ENCODE results near the gene DST.
"Not testable (repeated sequence)": the region's sequence is repeated elsewhere in the genome, so short reads cannot be mapped to it uniquely, and the experiment has no call there.

Gene DST

GRCh38 chr6:56517155-56517745, 125.4 kb downstream of the DST start:
- no peak for DNase-seq (ENCODE audit: low read depth in 3 of 3)

- no peak for DNase-seq (ENCODE audit: low read depth in 3 of 3)
Measured at GRCh38 chr6:56516003-56516402, 126.7 kb downstream of the DST start.

DNA sequence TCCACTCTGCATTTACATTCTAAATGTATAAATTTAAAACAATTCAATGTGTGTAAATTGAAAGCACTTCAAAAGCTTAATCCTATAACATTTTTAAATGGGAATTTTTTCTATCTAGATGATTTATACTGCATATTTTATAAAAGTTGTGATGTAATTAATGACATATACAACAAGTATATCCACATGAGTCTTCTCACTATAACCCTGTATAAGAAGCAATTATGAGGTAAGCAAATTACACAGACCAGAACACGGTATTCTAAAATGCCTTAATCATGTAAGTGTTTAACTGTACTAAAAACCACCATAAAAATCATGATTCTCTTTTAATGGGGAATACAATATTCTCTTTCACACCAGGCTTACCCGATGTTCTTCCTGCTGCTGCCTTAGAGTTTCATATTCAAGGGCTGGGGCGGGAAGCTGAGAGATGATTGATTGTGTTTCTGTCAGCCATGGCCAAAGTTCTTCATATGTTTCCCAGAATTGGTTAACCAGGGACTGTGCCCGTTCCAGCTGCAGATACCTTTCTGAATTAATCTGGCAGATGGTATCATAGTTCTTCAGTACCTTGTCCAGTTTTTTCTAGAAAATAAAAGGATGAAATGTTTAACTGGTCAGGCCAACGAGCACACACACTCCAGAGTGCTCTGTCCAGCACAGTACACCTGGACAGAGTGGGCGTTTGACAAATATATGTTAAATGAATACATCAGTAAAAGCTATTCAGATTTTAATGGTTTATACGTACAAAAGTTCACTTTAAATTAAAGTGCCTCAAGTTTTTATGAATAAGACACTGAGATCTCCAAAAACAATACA, 127.4 kb downstream of the DST start:
- DNase-seq (ENCODE audit: low read depth in 3 of 3), result no peak

DNA sequence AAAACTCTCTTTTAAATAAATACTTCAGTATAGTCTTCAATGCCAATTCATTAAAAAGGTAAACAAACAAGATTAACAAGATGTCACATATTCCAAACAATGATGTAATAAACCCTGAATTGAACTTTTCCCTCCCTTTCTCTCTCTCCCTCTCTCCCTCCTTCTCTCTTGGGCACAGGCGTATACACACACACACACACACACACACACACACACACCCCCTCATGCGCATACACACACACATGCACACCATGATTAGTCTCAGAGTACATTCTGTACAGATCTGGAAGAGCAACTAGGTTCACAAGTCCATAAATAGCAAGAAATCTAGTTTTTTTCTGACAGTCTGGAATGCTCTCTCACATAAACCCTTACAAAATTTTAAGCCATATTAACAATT, 128.3 kb downstream of the DST start:
- DNase-seq (ENCODE audit: low read depth in 3 of 3), result no peak

DNA sequence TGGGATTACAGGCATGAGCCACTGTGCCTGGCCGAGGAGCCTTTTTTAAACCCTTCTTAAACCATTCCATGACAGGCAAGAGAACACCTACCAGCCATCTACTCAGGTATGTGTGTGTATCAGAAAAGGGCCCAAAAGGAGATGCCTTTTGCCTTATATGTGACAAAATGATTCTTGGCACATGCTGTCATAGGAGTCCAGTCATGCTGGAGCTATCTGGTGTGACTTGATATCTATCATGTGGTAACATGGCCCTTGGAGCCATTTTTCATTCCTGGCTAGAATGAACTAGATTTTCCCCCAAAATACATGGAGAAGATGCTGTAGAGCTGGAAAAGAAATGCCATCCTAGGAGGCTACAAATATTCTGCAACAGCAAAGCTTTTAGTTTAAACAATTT, 129.1 kb downstream of the DST start:
- DNase-seq (ENCODE audit: low read depth in 3 of 3), result no peak

DNA sequence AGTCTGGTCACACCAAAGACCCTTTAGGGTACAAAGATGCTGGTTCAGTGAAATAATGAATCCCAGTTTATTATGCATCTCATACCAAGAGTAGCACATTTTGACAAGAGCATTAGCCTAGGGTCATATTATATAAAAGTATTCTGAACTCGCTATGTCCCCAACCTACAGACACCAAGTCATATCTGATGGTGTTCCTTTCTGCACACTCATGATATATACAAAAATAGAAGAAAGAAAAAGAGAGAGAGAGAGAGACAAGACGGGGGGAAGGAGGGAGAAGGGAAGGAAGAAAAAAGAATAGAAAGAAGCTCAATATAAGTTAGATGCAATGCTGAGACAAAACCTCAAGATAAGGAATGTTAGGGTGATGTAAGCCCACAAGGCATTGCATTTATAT, 131.1 kb downstream of the DST start:
- DNase-seq (ENCODE audit: low read depth in 3 of 3), result no peak

DNA sequence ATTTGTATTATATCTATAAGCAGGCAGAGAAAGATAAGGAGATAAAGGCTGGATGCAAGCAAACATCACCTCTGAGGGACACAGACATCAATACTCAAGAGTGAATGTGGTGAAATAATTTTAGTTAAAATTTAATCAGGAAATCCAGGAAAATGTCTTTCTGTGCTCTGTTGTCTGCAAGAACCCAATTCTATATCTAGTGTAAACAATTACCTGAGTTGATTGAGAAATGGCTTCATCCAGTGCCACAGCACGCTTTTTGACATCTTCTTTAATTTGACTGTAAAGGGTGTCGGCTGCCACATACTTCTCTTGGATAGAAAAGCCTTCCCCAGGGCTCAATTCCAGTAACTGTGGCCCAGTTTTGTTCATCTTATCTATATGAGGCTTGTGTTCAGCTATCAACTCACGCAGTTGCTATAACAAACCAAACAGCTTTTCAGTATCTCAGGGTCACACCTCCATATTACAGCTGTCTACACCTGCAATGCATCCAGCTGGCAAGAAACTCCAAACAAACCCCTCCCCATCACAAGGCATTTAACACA, 131.6 kb downstream of the DST start:
- no peak for DNase-seq (ENCODE audit: low read depth in 3 of 3)

- DNase-seq (ENCODE audit: low read depth in 3 of 3), result no peak
Measured at GRCh38 chr6:56509031-56509430, 133.7 kb downstream of the DST start.

DNA sequence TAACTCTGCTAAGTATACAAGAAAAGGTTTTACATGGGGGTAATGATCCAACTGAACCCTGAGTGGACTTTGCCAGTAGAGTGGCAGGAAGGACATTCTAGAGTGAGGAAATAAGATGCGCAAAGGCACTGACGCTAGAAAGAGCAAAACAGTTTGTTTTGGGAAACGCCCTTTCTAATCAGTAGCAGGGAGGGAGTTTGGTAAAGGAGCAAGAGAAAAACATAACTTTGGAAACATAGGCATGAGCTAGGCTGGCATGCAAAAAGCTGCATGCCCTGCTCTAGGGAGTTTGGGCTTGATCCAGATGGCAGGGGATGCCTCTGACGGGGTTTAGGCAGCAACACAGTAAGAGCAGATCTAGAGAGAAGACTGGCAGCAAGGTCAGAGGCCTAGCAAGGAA, 135.2 kb downstream of the DST start:
- no peak for DNase-seq (ENCODE audit: low read depth in 3 of 3)

DNA sequence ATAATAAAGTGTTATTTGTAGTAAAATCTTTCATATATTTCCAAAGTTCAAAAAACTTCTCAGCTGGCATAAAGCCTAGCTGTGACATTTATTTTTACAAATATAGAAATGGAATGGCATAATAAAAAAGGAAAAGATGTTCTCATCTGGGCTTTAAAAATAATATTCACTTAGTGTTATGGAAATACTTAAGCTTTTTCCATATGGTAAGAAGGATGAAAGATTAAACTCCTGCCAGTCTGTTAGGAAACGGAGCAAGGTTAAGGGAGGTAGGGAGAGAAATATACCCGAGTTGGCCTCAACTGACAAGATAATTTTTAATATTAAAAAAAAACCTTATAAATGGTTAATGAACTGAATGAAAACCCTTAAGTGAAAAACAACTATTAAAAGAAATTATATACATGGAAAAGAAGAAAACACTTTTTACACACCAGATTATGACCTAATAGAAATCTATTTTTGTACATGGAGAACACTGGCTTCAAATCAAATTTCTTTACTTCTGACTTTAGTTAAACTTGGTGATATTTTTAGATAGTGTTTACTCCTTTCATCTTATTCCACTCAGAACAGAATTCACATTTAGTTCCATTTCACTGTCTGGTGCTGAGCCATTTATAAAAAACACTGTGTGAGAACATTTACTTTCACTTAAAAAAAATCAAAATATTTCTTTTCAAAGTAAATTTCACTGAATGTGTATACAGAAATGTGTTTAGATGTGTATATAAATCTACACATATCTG, 137.0 kb downstream of the DST start:
- DNase-seq (ENCODE audit: low read depth in 3 of 3), result no peak

DNA sequence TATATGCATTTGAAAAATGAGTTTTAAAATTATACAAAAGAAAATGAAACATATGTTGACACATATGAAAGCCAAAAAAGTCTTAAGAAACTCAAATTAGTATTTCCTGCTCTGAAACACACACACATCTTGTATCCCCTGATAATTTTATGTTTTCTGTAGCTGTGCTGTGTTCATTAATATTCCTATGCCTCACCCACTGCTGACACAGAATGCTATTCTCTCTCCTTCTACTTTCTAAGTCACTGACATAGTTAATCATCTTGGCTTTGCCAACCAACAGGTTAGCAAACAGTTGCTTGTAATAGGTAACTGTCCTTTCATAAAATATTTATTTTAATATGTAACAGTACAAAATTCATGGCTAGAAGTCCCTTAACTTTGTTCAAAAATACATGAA, 140.7 kb downstream of the DST start:
- DNase-seq (ENCODE audit: low read depth in 3 of 3), result no peak

DNA sequence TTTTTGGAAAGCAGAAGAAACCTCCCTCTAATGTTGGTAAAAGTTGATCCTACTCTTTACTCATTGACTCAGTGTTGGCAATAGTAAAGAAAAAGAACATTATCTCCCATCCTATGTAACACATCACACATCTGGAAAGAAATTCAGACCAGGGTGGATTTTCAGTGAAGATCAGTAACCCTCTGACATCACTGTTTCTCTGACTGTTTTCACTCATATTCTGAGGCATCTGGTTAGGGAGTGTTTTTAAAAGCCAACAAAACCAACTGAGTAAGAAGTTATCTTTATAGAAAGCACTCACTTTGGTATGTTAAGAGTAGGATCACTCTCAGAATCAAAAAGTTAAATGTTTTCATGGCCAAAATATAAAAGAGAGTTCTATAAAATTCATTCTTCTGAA, 143.6 kb downstream of the DST start:
- DNase-seq (ENCODE audit: low read depth in 3 of 3), result no peak

- DNase-seq (ENCODE audit: low read depth in 3 of 3), result no peak
Measured at GRCh38 chr6:56497691-56498090, 145.0 kb downstream of the DST start.

DNA sequence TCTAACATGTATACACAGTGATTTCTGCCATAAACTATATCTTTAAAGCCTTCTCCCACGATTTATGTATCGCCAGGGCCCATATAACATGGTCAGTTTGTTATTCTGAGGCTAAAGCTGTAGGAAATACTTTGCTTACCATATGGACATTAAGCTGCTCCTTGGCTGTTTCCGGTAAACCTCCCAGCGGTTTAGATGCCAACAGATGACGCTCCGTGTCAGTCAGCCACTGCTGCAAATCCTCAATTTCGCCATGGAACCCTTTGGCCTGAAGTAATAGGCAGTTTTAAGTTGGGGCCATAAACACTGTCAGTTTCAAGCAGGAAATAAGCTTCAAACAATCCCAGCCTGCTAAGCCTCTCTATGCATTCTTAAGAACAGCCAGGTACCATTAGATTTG, 145.4 kb downstream of the DST start:
- no peak for DNase-seq (ENCODE audit: low read depth in 3 of 3)

DNA sequence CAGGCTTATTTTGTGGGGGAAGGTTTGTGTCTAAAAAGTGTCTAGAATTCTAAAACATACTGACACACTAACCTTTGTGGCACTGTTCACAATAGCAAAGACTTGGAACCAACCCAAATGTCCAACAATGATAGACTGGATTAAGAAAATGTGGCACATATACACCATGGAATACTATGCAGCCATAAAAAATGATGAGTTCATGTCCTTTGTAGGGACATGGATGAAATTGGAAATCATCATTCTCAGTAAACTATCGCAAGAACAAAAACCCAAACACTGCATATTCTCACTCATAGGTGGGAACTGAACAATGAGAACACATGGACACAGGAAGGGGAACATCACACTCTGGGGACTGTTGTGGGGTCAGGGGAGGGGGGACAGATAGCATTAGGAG, 146.0 kb downstream of the DST start:
- DNase-seq (ENCODE audit: low read depth in 3 of 3), result not testable (repeated sequence)

GRCh38 chr6:56495654-56496053, 147.0 kb downstream of the DST start:
- no peak for DNase-seq (ENCODE audit: low read depth in 3 of 3)

DNA sequence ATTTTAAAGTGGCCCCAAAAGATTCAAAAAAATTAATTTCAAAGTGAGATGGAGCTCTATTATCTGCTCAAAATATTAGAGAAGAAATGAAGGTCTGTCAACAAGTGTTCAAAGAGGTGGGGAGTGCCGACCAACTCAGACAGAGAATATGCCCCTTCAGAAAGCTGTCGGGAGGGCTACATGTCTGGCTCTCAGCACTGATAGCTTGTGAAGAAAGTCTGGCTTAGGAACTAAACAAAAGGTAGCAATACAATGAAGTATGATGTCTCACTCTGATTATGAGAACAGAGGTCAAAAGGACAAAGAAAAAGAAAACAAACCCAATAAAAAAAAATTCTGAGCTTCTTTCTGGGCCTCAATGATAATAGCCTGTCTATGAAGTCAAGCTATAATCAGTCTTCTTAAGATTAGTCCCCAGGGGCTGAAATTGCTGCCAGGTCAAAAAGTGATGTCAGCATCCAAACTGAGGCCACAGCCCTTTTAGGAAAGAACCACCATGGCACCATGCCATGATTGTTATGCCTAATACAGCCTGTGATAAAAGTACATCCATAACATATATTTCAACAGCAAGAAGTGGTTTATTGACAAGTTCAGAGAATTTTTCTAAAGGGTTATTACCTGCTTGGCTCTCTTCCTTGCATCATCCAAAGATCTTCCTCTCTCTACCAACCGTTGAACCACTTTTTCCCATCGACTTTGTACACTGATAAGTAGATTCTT, 150.9 kb downstream of the DST start:
- DNase-seq (ENCODE audit: low read depth in 3 of 3), result no peak

DNA sequence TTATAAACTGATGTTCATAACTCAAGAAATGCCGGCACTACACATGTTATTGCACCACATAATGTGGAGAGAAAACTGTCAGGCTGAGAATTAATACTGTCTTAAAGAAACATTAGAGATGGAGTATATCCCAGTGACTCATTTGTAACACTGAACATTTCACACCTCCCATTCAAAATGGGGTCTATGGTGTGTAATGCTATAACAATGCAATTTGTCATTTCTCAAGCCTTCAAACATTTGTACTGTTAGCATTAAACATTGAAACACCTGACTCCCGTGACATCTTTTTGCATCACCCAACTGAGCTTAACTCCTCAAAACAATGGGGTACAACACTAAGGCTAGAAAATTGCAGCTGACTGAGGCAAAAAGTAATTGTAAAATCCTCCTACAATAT, 151.7 kb downstream of the DST start:
- no peak for DNase-seq (ENCODE audit: low read depth in 3 of 3)

DNA sequence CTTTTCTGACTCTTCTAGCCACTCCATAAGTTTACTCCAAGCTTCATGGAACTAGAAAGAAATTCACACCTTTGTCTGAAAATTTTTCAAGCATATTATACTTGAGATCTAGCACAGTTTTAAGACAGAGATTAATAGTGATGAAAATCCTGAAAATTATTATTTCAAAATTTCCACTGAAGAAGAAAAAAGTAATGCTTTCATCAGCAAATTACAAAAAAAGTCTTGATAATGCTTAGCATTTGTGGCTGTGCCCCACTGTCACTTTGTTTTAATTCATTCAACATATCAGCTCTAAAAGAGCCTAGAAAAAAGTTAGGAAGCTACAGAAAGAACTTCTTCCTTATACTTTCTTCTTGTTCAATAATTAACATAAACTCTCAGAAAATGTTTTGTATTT, 153.1 kb downstream of the DST start:
- DNase-seq (ENCODE audit: low read depth in 3 of 3), result no peak

- DNase-seq (ENCODE audit: low read depth in 3 of 3), result no peak
Measured at GRCh38 chr6:56488281-56488680, 154.4 kb downstream of the DST start.

DNA sequence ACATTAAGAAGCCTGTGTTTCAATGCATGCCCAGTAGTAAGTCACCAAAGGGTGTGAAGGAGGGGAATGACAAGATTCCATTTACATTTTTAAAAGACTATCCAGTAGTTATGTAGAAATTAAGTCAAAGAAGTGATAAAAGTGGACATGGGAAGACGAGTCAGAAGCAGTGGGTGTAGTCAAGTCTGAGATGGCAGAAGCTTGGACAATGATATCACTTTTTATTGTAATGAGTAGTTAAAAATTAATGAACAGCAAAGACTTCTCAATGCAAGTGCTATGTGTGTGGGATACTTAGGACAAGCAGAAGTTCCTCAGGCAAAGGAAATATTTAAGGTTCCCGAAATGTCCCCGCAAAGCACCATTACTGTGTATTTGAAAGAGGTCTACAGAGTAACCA, 156.0 kb downstream of the DST start:
- no peak for DNase-seq (ENCODE audit: low read depth in 3 of 3)

DNA sequence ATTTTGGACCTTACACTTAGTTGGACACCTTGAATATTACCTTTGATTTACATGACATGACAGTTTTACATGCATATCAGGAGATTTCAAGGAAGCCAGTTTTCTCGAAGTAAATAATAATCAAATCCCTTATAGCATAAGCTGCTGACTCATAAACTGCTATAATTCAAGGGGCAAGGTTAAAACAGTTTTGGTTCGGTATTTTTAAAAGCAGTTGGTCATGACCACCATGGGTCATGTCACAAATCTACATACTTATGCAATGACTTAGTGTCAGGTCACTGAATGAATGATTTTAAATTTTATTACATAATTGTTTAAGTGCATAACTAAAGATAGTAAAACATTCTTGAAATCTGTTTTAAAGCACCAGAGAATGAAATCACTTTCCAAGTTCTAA, 158.0 kb downstream of the DST start:
- no peak for DNase-seq (ENCODE audit: low read depth in 3 of 3)
